ENCODE results near the gene SOWAHC. TPM values are rescaled to one million over a fixed set of nuclear protein-coding genes. Genes with fewer than 3 reads are reported as not detected.

SOWAHC gene
- total RNA-seq, 2 donors from 2014 or later: 11.1 to 14.9 TPM

GRCh38 chr2:109647636-109648035 lies 33.5 kb downstream of the SOWAHC start:
- no peak for TF ChIP-seq CTCF (conservative IDR thresholded peaks at IDR 0.05)
- DNase-seq: no peak
- no peaks in the 10 kb centered on the region for H3K36me3 Mint-ChIP-seq (ENCODE audit: low read depth)
- WGBS, 2 experiments (ENCODE audit: insufficient coverage in 1 of 2, insufficient read length in 1 of 2): 93% methylated on average over 6 to 7 of the region's 7 CpGs
- H3K4me1 Mint-ChIP-seq: peaks cover 40% of the 10 kb centered on the region
- no peaks in the 10 kb centered on the region for H3K27me3 ChIP-seq (ENCODE audit: control insufficient read depth, insufficient read depth, low read length, poor library complexity, severe bottlenecking)
- H3K27ac Mint-ChIP-seq: peak overlapping the region; percentile 72
- peaks cover 1% of the 10 kb centered on the region for H3K27me3 Mint-ChIP-seq (ENCODE audit: insufficient read depth)
- no peak overlapping the region for H3K4me3 Mint-ChIP-seq
- H3K4me1 ChIP-seq (ENCODE audit: control insufficient read depth, insufficient read depth, low read length): peaks cover 16% of the 10 kb centered on the region
- H3K9me3 Mint-ChIP-seq: no peaks in the 10 kb centered on the region
- H3K36me3 ChIP-seq (ENCODE audit: control insufficient read depth, insufficient read depth, low read length): no peaks in the 10 kb centered on the region
- no peaks in the 10 kb centered on the region for H3K9me3 ChIP-seq (ENCODE audit: control insufficient read depth, low read length)
- H3K9ac ChIP-seq (ENCODE audit: extremely low read depth, low read length, poor library complexity, severe bottlenecking): no peak overlapping the region
- no peak overlapping the region for H3K27ac ChIP-seq (ENCODE audit: low read depth, low read length)
- no peak overlapping the region for H3K4me3 ChIP-seq (ENCODE audit: low read length)

- H3K4me1 ChIP-seq (ENCODE audit: control insufficient read depth, insufficient read depth, low read length): peaks cover 16% of the 10 kb centered on the region
- H3K4me3 Mint-ChIP-seq: no peak overlapping the region
- WGBS, 2 experiments (ENCODE audit: insufficient coverage in 1 of 2, insufficient read length in 1 of 2): 88 to 91% methylated on average over 7 to 8 of the region's 8 CpGs
- H3K27ac ChIP-seq (ENCODE audit: low read depth, low read length): no peak overlapping the region
- TF ChIP-seq CTCF (conservative IDR thresholded peaks at IDR 0.05): no peak
- H3K9me3 ChIP-seq (ENCODE audit: control insufficient read depth, low read length): no peaks in the 10 kb centered on the region
- peaks cover 1% of the 10 kb centered on the region for H3K27me3 Mint-ChIP-seq (ENCODE audit: insufficient read depth)
- no peaks in the 10 kb centered on the region for H3K9me3 Mint-ChIP-seq
- no peaks in the 10 kb centered on the region for H3K36me3 ChIP-seq (ENCODE audit: control insufficient read depth, insufficient read depth, low read length)
- H3K4me1 Mint-ChIP-seq: peaks cover 39% of the 10 kb centered on the region
- no peak for DNase-seq
- H3K9ac ChIP-seq (ENCODE audit: extremely low read depth, low read length, poor library complexity, severe bottlenecking): no peak overlapping the region
- no peaks in the 10 kb centered on the region for H3K27me3 ChIP-seq (ENCODE audit: control insufficient read depth, insufficient read depth, low read length, poor library complexity, severe bottlenecking)
- no peaks in the 10 kb centered on the region for H3K36me3 Mint-ChIP-seq (ENCODE audit: low read depth)
- H3K4me3 ChIP-seq (ENCODE audit: low read length): no peak overlapping the region
- peak overlapping the region; percentile 72 for H3K27ac Mint-ChIP-seq
These were observed 33.9 kb downstream of the SOWAHC start for GRCh38 chr2:109648041-109648527.

GRCh38 chr2:109649736-109650695 lies 35.9 kb downstream of the SOWAHC start:
- H3K9me3 ChIP-seq (ENCODE audit: control insufficient read depth, low read length): no peaks in the 10 kb centered on the region
- H3K36me3 Mint-ChIP-seq (ENCODE audit: low read depth): no peaks in the 10 kb centered on the region
- peaks cover 10% of the 10 kb centered on the region for H3K4me1 ChIP-seq (ENCODE audit: control insufficient read depth, insufficient read depth, low read length)
- H3K9me3 Mint-ChIP-seq: no peaks in the 10 kb centered on the region
- no peak for TF ChIP-seq CTCF (conservative IDR thresholded peaks at IDR 0.05)
- peak overlapping the region; percentile 44 for H3K27ac Mint-ChIP-seq
- H3K36me3 ChIP-seq (ENCODE audit: control insufficient read depth, insufficient read depth, low read length): no peaks in the 10 kb centered on the region
- no peaks in the 10 kb centered on the region for H3K27me3 ChIP-seq (ENCODE audit: control insufficient read depth, insufficient read depth, low read length, poor library complexity, severe bottlenecking)
- WGBS, 2 experiments (ENCODE audit: insufficient coverage in 1 of 2, insufficient read length in 1 of 2): 80 to 92% methylated on average over 8 to 14 of the region's 14 CpGs
- H3K4me3 Mint-ChIP-seq: no peak overlapping the region
- H3K9ac ChIP-seq (ENCODE audit: extremely low read depth, low read length, poor library complexity, severe bottlenecking): no peak overlapping the region
- H3K27ac ChIP-seq (ENCODE audit: low read depth, low read length): no peak overlapping the region
- no peaks in the 10 kb centered on the region for H3K27me3 Mint-ChIP-seq (ENCODE audit: insufficient read depth)
- no peak for DNase-seq
- peaks cover 29% of the 10 kb centered on the region for H3K4me1 Mint-ChIP-seq
- no peak overlapping the region for H3K4me3 ChIP-seq (ENCODE audit: low read length)

Data from endodermal cell (in vitro differentiated cells).